Keratinocyte (primary cell): ENCODE measurements around the gene CIART. TPM values are rescaled to one million over a fixed set of nuclear protein-coding genes. Genes with fewer than 3 reads are reported as not detected.

ENCODE experiments used
- DNase-seq: peaks from one replicate; pipeline ENCODE4 v3.0.0-alpha.2; 2011; ENCODE audit warnings: low read depth, missing footprints, low spot score
- FAIRE-seq: peaks from 2 replicates; lab custom pipeline; 2011; peaks lifted over from hg19 to GRCh38; lab: Jason Lieb, UNC
- H2AFZ ChIP-seq: 2 replicates; pipeline ENCODE4 v1.6.0; 2012; ENCODE audit warnings: low read length, control low read depth, inconsistent platforms; ENCODE audit not compliant: control insufficient read depth
- H3K27ac ChIP-seq: 2 replicates; pipeline ENCODE4 v1.5.1; 2011; ENCODE audit warnings: low read length; ENCODE audit not compliant: control insufficient read depth, insufficient read depth
- H3K27me3 ChIP-seq: 3 replicates; pipeline ENCODE4 v1.6.0; 2011; ENCODE audit warnings: low read length; ENCODE audit not compliant: control insufficient read depth, insufficient read depth; ENCODE audit errors: extremely low read depth
- H3K36me3 ChIP-seq, 2 experiments: 2 replicates in 1 of 2; 3 replicates in 1 of 2; pipeline ENCODE4 v1.5.1; 2011; ENCODE audit warnings: low read length in 2 of 2, mild to moderate bottlenecking in 1 of 2; ENCODE audit not compliant: control insufficient read depth in 2 of 2, insufficient read depth in 2 of 2; ENCODE audit errors: extremely low read depth in 1 of 2
- H3K4me1 ChIP-seq: 3 replicates; pipeline ENCODE4 v1.5.1; 2011; ENCODE audit warnings: low read length; ENCODE audit not compliant: control insufficient read depth, insufficient read depth; ENCODE audit errors: extremely low read depth
- H3K4me2 ChIP-seq: 3 replicates; pipeline ENCODE4 v1.6.0; 2011; ENCODE audit warnings: low read depth, low read length; ENCODE audit not compliant: control insufficient read depth, insufficient read depth; ENCODE audit errors: extremely low read depth
- H3K4me3 ChIP-seq, 3 experiments: fragments of 200-600 bp in 1 of 3; sonication (generic) in 1 of 3; 2 replicates in 2 of 3; 3 replicates in 1 of 3; pipeline ENCODE4 v1.5.1; 2011 to 2016; ENCODE audit warnings: low read length in 3 of 3, mild to moderate bottlenecking in 3 of 3, control low read depth in 2 of 3, inconsistent platforms in 1 of 3, low read depth in 1 of 3, mixed read lengths in 1 of 3, mixed run types in 1 of 3, moderate library complexity in 1 of 3; ENCODE audit not compliant: control insufficient read depth in 2 of 3, insufficient read depth in 2 of 3; ENCODE audit errors: extremely low read depth in 1 of 3
- H3K79me2 ChIP-seq: 2 replicates; pipeline ENCODE4 v1.6.0; 2012; ENCODE audit warnings: low read length; ENCODE audit not compliant: control insufficient read depth, insufficient read depth
- H3K9ac ChIP-seq: 3 replicates; pipeline ENCODE4 v1.6.0; 2011; ENCODE audit warnings: low read length; ENCODE audit not compliant: control insufficient read depth, insufficient read depth; ENCODE audit errors: extremely low read depth
- H3K9me1 ChIP-seq: 3 replicates; pipeline ENCODE4 v1.6.0; 2011; ENCODE audit warnings: low read length; ENCODE audit not compliant: control insufficient read depth, insufficient read depth; ENCODE audit errors: extremely low read depth
- H3K9me3 ChIP-seq: 2 replicates; pipeline ENCODE4 v1.5.1; 2012; ENCODE audit warnings: low read depth, low read length; ENCODE audit not compliant: control insufficient read depth
- H4K20me1 ChIP-seq: 3 replicates; pipeline ENCODE4 v1.6.0; 2011; ENCODE audit warnings: low read length; ENCODE audit not compliant: control insufficient read depth, insufficient read depth; ENCODE audit errors: extremely low read depth
- CTCF ChIP-seq, 3 experiments: IDR thresholded peaks in 1 of 3; conservative IDR thresholded peaks in 1 of 3; optimal IDR thresholded peaks in 1 of 3; 2 replicates in 2 of 3; 3 replicates in 1 of 3; pipeline versions ENCODE3 to v1.5.1; 2011; ENCODE audit warnings: low read length in 3 of 3, mild to moderate bottlenecking in 3 of 3, moderate library complexity in 2 of 3, control low read depth in 1 of 3, inconsistent platforms in 1 of 3; ENCODE audit not compliant: insufficient read depth in 2 of 3; ENCODE audit errors: extremely low read depth in 1 of 3
- EZH2 ChIP-seq: IDR thresholded peaks from one replicate; pipeline ENCODE4 v1.6.1; 2012; ENCODE audit warnings: inconsistent platforms, mild to moderate bottlenecking, low read length, moderate library complexity
- dilution Hi-C: fragments of 300-500 bp; cut with MboI; formaldehyde crosslinking; loops from one replicate; pipeline ENCODE4 v1.7.0; 2020; ENCODE audit warnings: low sequenced_read_pairs; ENCODE audit not compliant: extremely low pct_ligation_motif_present
- polyA plus RNA-seq, 5 experiments: library from polyadenylated mRNA; depleted of rRNA in 3 of 5; stranded (reverse) in 3 of 5; stranded (forward) in 1 of 5; unstranded in 1 of 5; fragments of >200 nt; gene quantifications; 1 replicate in 1 of 5; 2 replicates in 3 of 5; 3 replicates in 1 of 5; pipeline versions ENCODE4 v1.2.1 to v1.2.3, GENCODE V29; 2011 to 2012; ENCODE audit warnings: missing spikeins in 2 of 5, low read depth in 1 of 5, low replicate concordance in 1 of 5

Gene CIART
- polyA plus RNA-seq, 1 donor (not counting 4 experiments of a cell fraction or from before 2014, with no cell fraction given) = 15.0 TPM

- Histone ChIP-seq H3K79me2 (peaks cover 4% of the 10 kb centered on the region), H3K4me1 (peaks cover 44% of the 10 kb centered on the region), H3K4me3 (no peak overlapping the region), H3K9me3 (no peaks in the 10 kb centered on the region), H3K27ac (no peak overlapping the region), H3K4me2 (no peak overlapping the region), H2AFZ (no peak overlapping the region), H4K20me1 (no peaks in the 10 kb centered on the region), H3K36me3 (peaks cover 6 to 16% of the 10 kb centered on the region in 2 experiments), H3K27me3 (no peaks in the 10 kb centered on the region), H3K9me1 (peaks cover 2% of the 10 kb centered on the region), H3K9ac (no peak overlapping the region)
- TF ChIP-seq CTCF (optimal IDR thresholded peaks at IDR 0.05 in 1 of 3, IDR thresholded peaks at IDR 0.05 in 1 of 3, conservative IDR thresholded peaks at IDR 0.05 in 1 of 3; ENCODE audit: extremely low read depth in 1 of 3, insufficient read depth in 2 of 3, low read length in 3 of 3) (no peak), EZH2 (no peak)
- dilution Hi-C loops = no loop called here
- FAIRE-seq (no peak), DNase-seq (no peak)
Measured at GRCh38 chr1:150261367-150261766, 21.0 kb upstream of the CIART start.

GRCh38 chr1:150262388-150263320, 19.7 kb upstream of the CIART start:
- H3K4me1 ChIP-seq = peaks cover 46% of the 10 kb centered on the region
- no peak overlapping the region for H3K4me3 ChIP-seq
- no peaks in the 10 kb centered on the region for H4K20me1 ChIP-seq
- dilution Hi-C loops = no loop called here
- peaks cover 16 to 29% of the 10 kb centered on the region in 2 experiments for H3K36me3 ChIP-seq
- peaks cover 2% of the 10 kb centered on the region for H3K9me1 ChIP-seq
- H3K27me3 ChIP-seq = no peaks in the 10 kb centered on the region
- no peaks in the 10 kb centered on the region for H3K9me3 ChIP-seq
- peak overlapping the region; percentile 17 for H3K9ac ChIP-seq
- H2AFZ ChIP-seq = no peak overlapping the region
- peak overlapping the region; percentile 56 for H3K4me2 ChIP-seq
- no peak for TF ChIP-seq EZH2
- peak in 2 of 3 experiments; percentile 2 to 25 for TF ChIP-seq CTCF (optimal IDR thresholded peaks at IDR 0.05 in 1 of 3, IDR thresholded peaks at IDR 0.05 in 1 of 3, conservative IDR thresholded peaks at IDR 0.05 in 1 of 3; ENCODE audit: extremely low read depth in 1 of 3, insufficient read depth in 2 of 3, low read length in 3 of 3)
- DNase-seq (no peak), FAIRE-seq (peak; percentile 5)
- H3K79me2 ChIP-seq = peaks cover 16% of the 10 kb centered on the region
- peak overlapping the region; percentile 63 for H3K27ac ChIP-seq
